Dermis microvascular lymphatic vessel endothelial cell (primary cell): Measurements from ENCODE around the gene NANOS2. TPM values are rescaled to one million over a fixed set of nuclear protein-coding genes. Genes with fewer than 3 reads are reported as not detected.
"Not testable (repeated sequence)": the region's sequence is repeated elsewhere in the genome, so short reads cannot be mapped to it uniquely, and the experiment has no call there.

Source experiments
- DNase-seq, 2 donors: peaks; one replicate each; pipeline versions ENCODE4 v3.0.0 to v3.0.0-alpha.2; 2010; ENCODE audit warnings: low read depth in 2 of 2
- total RNA-seq: library from RNA; depleted of rRNA; stranded (reverse); fragments of >200 nt; gene quantifications from 2 replicates; pipeline ENCODE4 v1.2.1, GENCODE V29; 2014

The NANOS2 gene
- total RNA-seq, 1 donor from 2014 or later: not detected

DNA sequence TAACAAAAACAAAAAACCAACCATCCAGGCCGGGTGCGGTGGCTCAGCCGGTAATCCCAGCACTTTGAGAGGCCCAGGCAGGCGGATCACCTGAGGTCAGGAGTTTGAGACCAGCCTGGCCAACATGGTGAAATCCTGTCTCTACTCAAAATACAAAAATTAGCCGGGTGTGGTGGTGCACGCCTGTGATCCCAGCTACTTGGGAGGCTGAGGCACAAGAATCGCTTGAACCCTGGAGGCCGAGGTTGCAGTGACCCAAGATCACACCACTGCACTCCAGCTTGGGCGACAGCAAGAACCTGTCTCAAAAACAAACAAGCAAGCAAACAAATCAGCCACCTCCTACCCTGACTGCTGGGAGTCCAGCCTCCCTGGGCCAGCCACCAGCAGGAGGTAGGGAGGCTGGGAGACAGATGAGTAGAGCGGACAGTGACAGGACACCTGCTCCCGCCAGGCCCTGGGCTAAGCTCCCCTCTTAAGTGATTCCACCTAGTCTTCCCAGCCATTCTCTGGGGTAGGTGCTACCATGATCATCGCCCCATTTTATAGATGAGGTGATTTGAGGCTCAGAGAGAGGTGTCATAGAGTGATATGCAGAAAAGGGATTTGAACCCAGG is 18.5 kb downstream of the NANOS2 start:
- not testable (repeated sequence) for DNase-seq

DNA sequence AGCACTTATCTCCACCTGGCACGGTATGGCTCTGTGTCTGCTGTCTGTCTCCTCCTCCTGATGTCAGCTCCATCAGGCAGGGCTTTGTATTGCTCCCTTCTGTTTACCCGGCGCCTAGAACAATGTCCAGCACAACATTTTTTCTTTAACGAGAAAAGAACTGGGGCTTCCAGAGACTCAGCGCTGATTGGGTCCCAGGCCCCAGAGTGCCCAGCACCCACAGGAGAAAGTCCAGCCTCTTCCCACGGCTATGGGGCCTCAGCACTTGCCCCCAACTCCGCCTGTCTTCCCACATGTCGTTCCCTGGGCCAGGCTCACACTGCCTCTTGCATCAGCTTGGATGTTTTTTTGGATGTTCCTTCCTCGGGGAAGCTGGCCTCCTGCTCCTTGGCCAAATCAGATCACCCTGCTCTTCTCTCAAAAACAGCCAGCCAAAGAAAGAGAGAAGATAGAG is 19.0 kb downstream of the NANOS2 start:
- no peak for DNase-seq

DNA sequence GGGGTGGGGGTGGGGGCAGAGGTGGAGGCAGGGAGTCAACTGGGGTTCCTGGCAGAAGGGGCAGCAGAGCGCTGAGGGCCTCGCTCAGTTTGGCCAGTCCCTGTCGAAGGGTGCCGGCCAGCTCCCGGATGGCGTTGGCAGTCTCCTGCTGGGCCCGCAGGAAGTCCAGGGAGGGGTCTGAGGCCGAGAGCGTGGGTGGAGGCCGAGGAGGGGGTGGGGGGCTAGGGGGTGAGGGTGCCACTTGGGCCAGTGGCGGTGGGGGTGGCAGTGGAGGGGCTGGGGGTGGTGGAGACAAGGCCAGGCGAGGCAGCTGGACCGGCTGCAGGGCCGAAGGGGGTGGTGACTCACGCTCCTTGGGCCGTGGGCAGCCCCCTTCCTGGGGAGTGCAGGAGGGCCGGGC is 23.7 kb downstream of the NANOS2 start:
- no peak for DNase-seq

DNA sequence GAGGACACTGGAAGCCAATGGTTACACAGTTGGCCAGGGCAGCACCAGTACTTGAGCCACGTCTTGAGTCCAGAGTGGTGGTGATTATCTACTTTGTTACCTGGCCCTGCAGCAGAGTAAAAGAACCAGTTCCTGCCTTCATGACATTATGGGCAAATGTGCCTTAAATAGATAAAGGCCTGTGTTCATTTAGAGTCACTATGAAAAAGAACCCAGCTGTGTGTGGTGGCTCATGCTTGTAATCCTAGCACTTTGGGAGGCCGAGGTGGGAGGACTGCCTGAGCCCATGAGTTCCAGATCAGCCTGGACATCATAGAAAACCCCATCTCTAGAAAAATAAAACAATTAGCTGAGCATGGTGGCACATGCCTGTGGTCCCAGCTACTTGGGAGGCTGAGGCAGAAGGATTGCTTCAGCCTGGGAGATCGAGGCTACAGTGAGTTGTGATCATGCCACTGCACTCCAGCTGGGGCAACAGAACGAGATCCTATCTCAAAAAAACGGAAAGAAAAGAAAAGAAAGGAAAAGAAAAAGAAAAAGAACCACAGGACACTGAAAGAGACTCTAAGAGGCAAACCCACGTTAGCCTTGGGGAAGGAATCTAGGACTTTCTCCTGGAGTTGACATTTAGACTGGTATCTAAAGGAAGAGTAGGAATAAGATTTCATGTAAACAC is 25.2 kb downstream of the NANOS2 start:
- no peak for DNase-seq

DNA sequence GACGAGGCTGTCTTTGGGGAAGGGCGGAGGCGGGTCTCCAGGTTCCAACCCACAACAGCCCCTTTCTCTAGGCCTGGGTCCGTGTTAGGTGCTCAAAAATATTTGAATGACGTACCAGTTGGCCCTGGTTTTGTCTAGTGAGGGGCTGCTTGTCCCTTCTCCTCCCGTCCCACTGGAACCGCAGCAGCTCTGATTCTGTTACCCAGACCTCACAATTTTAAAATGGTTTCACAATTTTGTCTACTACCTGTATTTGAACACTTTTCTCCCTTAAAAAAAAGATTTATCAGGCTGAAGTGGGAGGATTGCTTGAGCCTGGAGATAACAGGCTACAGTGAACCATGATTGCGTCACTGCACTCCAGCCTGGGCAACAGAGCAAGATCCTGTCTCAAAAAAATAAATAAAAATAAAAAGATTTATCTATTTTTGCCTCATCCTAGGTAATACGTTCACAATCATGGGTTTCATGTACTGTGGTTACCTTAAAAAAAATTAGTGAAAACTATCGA is 27.3 kb downstream of the NANOS2 start:
- no peak for DNase-seq

DNA sequence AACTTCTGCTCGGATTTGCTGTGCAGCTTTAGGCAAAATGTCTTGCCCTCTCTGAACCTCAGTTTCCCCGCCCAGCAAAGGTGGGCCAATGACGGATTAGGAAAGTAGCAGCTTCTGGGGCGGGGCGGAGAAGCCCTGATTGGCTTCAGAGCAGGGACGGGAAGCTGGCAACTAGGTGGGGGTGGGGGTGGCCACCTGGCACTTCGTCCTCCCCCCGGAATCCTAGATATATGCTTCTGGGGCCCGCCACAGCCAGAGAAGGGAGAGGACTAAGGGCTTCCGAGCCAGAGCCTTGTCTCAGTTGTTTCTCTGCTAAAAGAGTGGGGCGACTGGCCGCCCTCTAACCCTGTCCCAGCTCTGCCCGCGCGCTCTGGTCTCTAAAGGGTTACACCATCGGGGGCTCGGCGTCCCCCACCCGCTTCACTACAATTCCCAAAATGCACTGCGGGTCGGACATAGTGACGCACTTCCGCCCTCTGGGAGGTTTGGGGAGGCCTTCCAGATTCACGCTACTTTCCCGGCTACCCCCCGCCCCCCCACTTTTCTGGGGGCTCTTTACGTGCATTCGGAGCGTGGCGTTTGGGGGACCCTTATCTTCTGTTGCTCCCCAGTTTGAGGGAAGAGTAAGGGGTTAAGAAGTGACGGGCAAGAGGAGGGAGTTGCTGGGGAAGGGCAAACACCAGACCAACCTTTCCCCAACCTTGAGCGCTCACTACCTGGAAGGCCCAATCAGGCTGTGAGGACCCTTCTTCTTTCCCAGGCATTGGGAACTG is 28.0 kb downstream of the NANOS2 start:
- DNase-seq: peak; percentile 87 to 93

DNA sequence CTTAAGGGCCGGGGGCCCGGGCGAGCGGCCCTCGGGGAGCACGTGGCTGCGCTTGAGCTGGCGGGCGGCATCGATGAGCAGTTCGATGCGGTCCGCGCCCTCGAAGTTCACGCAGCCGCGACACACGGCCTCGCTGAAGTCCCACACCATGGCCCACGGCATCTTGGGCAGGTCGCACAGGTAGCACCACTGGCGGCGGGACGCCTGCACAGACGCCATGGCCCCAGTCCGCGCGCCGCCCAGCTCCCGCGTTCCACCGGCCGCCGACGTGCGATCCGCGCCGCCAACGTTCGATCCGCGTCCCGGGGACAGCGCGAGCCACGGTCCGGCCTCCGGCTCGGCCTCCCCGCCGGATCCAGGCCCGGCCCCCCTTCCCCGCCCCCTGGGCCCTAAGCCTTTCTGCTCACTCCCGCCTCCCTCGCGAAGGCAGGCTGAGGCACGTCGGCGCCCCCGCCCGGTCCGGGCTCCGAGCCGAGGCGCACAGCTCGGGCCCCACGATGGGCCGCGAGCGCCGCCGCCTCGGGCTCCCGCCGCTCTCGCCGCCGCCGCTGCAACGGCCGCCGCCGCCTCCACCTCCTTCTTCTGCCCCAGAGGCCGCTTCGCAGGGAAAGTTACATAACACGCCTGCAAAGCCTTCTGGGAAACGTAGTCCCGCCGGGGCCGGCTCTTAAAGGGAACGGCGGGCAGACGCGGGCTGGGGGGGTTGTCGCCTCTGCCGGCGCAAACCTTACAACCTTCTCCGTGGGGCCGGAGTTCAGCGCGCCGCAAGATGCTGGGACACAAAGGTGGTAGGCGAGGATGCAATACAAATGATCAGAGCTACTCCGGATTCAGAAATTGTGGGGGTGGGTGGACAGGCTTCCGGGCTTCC is 28.8 kb downstream of the NANOS2 start, which contains the start of gene IRF2BP1:
Gene IRF2BP1, minus strand, starts transcription at position 586 of the 871 bp plus-strand sequence. Its CDS starts 367 bp downstream, at position 219.
- peak; percentile 81 to 95 for DNase-seq

DNA sequence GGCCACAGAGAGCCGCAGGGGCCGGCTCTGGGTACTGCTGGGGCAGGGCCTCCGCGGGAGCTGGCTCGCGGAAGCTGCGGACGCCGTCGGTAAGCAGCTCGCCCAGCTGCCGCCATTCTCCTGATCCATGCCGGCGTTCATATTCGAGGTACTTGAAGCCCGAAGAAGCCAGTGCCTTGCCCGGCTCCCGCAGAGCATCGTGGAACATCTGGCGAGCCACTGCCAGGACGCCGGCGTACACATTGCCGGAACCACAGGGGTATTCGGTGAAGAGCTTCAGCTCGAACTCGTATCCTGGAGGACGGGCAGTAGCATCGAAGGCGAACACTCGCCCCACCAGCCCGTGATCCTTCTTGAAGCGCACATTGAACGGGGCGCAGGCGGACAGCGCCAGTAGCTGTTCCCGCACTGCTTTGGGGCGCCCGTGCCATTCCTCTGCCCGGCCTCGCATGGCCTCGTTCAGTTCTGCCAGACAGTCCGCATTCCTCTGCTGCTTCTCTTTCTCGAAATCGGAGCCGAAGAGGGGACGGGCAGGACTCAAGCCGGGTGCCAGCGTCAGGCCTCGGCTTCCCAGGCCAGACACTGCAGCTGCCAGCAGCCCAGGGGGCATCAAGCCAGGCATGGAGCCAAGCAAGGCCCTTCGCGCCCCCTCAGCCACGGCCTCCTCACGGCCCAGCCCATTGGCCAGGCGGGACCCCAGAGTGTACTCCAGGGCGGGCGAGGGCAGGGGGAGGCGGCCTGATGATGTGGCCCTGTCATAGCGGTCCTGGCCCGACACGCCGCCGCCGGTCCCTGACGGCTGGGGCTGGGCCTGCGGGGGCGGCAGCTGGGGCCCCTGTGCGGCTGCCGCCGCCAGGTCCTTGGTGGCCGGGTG is 29.7 kb downstream of the NANOS2 start:
- DNase-seq: no peak

DNA sequence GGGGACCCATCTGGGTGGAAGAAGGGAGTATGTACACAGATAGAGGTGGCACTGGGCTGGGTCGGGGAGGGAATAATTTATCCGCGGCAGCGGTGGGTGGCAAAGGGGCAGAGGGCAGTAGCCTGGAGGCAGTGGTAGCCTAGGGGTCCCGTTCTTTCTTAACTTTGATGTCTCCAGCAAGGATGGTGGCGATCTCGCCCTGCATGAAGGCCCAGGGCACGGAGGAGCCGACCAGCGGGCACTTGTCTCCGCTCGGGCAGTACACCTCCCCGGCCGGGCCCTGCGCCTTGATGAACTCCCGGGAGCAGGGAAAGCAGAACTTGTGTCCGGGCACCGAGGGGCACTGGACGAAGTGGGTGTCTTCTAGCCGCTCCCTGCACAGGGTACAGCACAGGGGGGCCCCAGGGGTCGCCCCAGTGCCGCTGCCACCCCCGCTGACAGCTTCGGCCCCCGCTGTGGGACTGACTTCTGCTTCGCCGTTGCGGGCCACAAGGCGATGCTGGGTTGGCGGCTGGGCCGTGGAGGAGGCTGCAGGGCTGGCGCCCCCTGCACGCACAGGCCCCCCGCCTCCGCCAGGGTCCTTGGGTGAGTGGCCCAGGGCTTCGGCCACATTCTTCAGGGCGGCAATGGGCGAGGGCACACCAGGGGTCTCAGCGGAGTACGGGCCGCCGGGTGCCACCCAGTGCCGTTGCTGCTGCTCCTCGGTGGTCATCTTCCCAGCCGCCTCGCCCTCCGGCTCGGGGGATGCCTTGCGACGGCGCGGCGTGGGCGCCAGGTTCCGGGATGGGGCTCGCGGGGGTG is 30.5 kb downstream of the NANOS2 start:
- no peak for DNase-seq

DNA sequence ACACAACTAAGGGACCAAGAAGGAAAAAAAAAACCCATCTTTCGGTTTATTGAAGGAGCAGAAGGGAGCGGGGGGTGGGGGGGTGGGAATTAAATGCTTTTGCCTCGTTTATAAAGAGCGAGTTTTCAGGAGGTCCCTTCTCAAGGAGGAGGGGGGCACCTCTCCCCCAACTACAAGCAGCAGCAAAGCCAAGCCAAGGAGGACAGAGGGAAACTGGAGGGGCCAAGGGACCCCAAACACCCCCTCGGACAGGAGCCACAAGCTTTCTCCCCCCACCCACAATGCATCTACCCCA is 31.0 kb downstream of the NANOS2 start:
- DNase-seq: no peak

DNA sequence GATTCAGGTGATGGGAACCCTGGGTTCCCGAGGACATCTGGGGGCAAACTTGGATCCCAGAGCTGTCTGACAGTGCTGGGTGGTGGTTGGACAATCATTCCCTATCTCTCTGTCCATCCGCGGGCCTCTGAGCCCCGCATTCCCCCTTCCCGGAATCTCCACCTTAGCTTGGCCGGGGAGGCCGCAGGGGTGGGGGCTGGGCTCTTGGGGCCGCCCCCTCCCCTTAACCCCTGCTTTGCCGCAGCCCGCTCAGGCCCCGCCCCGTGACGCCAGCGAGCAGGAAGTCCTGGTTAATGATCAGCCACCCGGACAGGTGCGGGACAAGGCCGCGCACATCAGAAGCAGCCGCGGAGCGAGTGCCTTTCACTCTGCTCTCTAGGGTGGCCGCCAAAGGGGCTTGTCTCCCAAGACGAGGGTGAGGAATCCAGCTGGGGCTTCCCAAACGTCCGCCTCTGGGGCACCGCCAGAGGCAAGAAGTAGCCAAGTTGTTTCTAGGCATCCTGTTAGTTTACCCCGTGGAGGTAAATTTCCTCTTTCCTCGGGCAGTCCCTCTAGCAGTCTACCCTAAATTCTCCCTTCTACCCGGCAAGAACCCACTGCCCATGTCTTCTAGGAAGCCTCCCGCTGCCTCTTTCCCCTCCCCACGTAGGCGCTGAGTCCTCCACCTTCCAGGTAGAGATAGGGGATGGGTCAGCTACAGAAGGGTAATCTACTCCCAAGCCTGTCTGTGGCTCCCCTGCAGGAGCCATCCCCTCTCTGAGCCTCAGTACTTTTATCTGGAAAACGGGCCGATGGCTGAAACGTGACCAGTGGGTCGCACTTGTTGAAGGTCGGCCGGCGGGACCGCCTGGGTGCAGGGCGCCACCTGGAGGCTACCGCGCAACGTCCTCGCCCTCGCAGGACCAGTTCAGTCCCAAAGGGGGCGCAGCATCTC is 31.7 kb downstream of the NANOS2 start:
- DNase-seq: peak; percentile 75 to 89

DNA sequence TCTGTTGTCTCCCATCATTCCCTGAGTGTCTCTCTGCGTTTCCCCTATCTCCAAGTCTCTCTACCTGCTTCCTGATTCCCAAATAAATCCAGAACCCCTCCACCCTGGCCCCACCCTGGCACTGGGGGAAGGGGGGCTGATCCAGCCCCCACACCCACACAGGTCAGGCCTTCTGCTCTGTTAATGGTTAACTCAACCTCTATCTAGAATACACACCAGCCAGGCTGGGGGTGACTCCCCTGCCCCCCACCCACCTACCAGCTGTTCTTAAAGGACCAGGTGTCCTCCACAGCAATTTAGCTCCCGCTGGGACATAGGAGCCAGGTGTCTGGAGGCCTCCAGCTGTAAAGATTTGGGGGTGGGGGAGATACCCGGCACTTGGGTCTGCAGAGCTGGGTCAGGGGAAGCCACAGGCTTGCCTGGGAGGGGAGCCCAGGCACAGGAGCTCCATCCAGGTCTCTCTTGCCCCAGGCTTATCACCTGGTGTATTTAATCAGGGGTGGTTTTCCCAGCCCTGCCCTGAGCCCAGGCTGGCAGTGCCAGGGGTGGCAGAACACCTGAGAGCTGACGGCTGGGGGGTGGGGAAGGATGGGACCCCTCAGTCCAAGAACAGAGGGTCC is 32.6 kb downstream of the NANOS2 start:
- DNase-seq: no peak

DNA sequence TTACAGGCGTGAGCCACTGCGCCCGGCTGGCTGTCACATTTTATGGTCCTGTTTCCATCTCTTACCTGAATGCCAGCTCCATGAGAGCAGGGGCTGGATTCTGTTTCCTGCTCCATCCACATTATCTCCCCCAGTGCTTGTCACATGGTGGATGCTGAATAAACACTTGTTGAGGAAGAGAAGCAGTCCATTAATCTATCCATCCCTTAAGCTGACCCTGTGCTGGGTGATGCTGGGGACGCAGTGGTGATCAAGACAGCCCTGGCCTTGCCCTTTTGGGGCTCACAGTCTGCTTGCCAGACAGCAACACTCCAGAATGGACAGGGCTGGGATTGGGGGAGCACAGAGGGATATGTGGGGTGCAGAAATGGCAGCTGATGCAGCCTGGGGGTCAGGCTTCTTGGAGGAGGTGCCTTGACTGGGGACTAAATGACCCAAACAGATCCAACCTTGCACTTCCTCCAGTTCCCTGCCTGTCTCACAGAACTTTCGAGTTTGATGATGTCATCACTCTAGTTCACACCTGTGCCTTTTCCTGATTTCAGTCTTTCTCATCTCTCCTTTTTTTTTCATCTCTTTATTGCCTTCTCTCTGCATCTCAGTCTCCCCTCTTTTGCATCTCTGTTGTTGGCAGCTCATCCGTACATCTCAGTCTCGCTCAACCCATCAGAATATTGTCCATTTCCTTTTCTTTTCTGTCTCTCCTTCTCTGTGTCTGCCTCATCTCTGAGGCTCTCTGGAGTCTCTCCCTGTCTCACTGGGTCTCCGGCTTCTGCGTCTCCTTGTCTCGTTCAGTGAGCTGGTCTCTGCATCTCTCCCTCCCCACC is 33.3 kb downstream of the NANOS2 start:
- DNase-seq: no peak

DNA sequence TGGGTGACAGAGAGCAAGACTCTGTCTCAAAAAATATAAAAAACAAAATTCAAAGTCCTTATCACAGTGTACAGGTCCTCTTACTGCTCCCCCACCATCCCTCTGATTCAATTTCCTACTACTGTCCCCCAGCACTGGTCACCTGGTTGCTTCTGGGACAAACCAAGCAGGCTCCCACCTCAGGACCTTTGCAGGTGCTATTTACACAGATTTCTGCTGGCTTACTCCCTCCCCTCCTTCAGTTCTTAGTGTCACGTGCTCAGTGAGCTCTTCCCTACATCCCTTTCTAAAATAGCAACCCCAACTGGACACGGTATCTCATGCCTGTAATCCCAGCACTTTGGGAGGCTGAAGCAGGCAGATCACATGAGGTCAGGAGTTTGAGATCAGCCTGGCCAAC is 34.6 kb downstream of the NANOS2 start:
- no peak for DNase-seq

DNA sequence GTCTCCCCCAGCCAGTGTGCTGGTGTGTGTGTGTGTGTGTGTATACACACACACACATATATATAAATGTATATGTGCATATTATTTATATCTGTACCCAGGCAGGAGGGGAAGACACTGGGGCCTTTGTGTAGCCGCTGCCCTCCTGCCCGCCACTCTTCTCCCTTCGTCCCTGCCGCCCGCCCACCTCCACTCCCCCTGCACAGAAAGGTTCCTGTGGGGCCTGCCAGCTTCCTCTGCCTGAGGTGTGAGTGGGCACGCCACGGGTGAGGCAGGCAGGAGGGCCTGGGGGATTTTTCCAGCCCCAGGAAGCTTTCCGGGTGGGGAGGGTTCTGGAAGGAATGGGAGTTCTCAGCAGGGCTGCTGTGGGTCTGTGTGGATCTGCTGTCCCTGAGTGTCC is 35.5 kb downstream of the NANOS2 start:
- no peak for DNase-seq

DNA sequence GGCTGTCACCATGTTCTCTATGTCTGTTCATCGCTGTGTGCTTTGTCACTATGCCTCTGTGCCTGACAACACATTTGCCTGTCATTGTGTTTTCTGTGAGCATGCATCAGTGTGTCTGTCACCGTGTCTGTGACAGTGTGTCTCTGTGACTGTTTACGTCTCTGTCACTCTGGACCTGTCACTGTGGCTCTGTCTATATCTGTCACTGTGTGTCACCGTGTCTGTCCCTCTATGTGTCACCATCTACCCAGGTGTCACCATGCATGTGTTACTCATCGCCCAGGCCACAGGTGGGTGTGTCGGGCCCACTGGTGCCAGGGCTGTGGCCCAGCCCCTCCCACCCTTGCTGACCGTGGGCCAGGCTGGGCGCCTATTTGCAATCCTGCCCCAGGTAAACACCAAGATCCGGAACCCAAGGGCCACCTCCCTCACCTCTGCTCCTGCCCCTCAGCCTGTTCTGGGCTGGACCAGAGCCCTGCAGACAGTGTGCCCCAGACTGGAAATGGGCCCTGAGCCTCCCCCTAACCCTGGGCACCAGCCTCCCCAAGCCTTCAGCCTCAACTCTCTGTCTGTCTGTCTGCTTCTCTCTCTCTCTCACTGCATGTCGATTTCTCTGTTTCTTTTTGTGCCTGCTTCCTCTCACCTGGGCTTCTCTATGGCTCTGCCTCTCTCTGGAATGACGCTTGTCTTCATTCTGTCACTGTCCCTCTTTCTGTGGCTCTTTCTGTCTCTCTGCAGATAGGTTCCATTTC is 36.4 kb downstream of the NANOS2 start:
- DNase-seq: no peak
